ENCODE results near the gene KRTAP5-9.
A peak's percentile ranks its signal among the peaks of the same experiment; 100 is the strongest.
"Not testable (repeated sequence)": the region's sequence is repeated elsewhere in the genome, so short reads cannot be mapped to it uniquely, and the experiment has no call there.

KRTAP5-9 gene

GRCh38 chr11:71563406-71563805 lies 15.2 kb downstream of the KRTAP5-9 start:
- no peak for DNase-seq

GRCh38 chr11:71564430-71564829 lies 16.2 kb downstream of the KRTAP5-9 start:
- no peak for DNase-seq

- no peak for DNase-seq
These were observed 17.0 kb downstream of the KRTAP5-9 start, which contains the start of gene KRTAP5-10 for GRCh38 chr11:71565263-71565662. KRTAP5-10 (plus strand) TSS chr11:71565563; CDS start chr11:71565588, 25 bp downstream.

GRCh38 chr11:71566081-71566620 lies 17.9 kb downstream of the KRTAP5-9 start:
- DNase-seq: no peak

DNA sequence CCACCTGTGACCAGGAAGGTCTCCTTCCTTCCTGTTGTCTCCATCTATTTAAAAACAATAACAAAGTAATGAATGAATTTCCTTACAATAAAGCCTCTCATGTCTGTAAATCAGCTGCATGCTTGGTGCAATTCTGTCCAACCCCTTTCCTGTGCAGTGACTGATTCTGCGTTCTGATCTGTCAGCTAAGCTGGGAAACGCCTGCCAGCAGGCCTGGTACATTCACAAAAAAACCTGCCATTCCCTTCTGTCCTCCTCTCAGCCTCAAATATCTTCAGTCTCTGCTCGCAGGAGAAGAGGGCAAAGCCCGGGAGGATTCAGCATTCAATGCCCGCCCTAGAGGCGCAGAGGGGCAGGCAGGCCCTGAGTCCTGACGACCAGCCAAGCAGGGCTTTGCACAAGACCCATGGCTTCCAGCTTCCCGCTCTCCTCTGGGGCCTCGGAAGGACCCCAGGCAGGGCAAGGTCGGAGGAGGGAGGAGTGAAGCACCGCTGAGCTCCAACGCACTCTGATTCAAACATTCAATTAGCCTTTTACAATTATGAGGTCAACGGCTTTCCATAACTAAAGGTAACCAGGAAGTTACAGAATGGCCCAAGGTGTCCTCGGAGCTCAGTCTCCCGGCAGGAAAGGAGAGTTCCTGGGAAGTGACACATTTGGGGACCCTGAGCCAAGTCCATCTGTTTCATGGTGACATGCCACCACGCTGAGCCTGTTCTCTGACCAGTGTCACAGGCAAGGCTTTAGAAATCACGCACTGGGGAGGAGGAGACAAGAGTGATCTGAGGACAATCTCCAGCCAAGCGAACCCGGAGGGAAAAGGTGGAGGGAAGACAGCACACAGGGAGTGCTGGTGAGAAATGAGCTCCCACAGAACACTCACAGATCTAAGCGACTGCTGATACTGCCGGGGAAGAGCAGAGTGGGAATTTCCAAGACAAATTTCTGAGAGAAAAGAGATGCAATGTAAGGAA lies 18.7 kb downstream of the KRTAP5-9 start:
- not testable (repeated sequence) for DNase-seq

GRCh38 chr11:71567633-71568032 lies 19.4 kb downstream of the KRTAP5-9 start:
- DNase-seq: not testable (repeated sequence)

- no peak for DNase-seq
These were observed 20.6 kb downstream of the KRTAP5-9 start for GRCh38 chr11:71568704-71569349.

- DNase-seq: not testable (repeated sequence)
These were observed 23.1 kb downstream of the KRTAP5-9 start for GRCh38 chr11:71571101-71571850.

DNA sequence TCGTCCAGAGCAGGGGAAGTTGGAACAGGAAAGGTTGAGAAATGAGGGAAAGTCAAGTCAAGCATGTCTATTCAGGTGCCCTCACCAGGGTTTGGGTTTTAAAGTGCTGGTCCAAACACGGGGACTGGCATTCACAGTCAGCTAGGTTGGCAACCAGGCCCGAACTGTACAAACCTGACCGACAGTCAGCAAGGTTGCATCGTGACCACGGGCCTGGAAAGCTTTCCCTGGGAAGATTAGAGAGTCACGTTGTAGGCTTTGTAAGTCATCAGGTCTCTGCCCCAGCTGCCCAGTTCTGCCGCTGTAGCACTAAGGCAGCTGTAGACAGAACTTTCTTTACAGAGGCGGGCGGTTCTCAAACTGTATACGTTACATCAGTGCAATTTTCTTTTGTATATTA lies 24.6 kb downstream of the KRTAP5-9 start:
- DNase-seq: no peak

DNA sequence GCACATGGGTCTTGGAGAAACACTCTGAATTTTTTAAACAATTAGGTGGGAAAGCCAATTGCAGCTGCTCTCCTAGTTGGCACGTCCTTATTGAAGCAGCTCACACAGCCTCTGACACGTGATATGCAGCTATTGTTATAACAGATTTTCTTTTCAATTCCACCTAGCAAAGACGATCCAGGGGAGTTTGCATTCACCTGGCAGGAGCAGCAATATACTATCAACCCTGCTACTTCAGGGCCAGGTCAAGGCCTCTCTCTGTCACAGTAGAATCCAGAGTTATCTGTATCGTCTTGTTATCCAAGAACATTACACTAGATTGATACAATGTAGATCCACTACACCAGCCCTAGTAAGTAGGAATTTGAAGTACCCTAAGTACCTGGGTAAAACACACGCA lies 26.2 kb downstream of the KRTAP5-9 start:
- DNase-seq: no peak

GRCh38 chr11:71575723-71576424 lies 27.7 kb downstream of the KRTAP5-9 start:
- no peak for DNase-seq

GRCh38 chr11:71576688-71577465 lies 28.7 kb downstream of the KRTAP5-9 start:
- DNase-seq: not testable (repeated sequence)

DNA sequence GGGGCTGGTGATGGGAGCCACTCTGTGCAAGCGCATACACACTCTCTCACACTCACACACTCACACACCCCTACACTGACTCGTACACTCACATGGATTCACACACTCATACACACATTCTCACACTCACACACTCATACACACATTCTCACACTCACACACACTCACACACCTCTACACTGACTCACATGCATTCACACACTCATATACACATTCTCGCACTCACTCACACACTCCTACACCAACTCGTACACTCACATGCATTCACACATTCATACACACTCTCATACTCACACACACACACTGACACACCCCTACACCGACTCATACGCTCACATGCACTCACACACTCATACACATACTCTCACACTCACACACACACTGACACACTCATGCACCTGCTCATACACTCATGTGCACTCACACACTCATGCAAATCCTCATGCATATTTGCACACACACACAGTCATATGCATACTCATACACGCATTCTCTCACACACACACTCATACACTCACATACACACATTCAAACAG lies 29.3 kb downstream of the KRTAP5-9 start:
- DNase-seq: no peak

- DNase-seq: not testable (repeated sequence)
These were observed 31.3 kb downstream of the KRTAP5-9 start for GRCh38 chr11:71579513-71579912.

DNA sequence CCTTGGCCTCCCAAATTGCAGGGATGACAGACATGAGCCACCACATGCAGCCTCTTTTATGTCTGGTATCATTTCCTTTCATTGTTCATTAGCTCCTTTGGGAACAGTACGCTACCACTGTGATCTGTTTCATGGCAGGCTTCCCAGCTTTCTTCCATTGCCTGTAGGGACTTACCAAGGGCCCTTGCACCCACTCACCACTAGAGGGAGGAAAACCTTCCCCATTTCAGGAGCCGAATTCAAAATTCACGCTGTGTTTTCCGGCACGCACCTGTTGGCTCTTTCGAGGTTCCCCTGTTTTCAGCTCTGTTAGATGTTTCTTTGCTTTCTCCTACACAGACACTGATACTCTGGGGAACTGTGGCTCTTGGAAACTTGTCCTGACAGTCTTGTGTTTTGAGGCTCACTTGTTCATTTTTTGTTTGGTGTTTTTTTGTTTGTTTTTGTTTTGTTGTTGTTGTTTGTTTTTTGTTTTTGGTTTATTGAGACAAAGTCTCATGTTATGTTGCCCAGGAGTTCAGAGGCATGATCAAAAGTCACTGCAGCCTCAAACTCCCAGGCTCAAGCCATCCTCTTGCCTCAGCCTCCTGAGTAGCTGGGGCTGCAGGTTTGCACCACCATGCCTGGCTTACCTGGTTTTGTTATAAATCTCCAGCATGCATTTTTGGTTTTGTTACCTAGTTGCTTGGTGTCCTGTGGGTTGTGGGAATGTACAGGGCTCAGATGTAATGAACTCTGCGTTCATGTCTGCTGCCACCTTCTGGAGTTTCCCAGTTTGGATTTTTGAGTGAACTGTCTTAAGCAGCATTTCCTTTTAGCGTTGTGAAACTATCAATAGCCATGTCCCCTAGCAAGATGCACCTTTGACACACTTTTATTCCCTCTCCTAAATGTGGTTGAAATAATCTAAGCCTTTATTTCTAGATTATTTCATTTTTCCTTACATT lies 32.1 kb downstream of the KRTAP5-9 start:
- peak; percentile 5 for DNase-seq

DNA sequence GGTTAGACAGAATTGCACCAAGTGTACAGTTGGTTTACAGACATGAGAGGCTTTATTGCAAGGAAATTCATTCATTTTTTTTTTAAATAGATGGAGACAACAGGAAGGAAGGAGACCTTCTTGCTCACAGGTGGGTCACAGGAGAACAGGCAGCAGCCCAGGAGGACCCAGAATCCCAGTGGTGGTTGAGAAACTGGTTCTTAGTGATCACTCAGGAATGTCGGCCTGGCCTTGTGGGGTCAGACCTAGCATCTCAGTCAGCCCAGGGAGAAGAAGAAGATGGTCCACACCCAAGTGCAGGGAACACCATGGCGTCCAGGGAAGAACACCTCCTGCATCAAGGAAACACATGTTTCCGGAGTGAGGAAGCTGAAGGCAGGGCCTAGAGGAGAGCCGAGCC lies 33.6 kb downstream of the KRTAP5-9 start:
- DNase-seq: no peak

- no peak for DNase-seq
These were observed 34.2 kb downstream of the KRTAP5-9 start, which contains the start of gene KRTAP5-11 for GRCh38 chr11:71582309-71582895. KRTAP5-11 (minus strand) TSS chr11:71582875; CDS start chr11:71582837, 38 bp downstream.

DNA sequence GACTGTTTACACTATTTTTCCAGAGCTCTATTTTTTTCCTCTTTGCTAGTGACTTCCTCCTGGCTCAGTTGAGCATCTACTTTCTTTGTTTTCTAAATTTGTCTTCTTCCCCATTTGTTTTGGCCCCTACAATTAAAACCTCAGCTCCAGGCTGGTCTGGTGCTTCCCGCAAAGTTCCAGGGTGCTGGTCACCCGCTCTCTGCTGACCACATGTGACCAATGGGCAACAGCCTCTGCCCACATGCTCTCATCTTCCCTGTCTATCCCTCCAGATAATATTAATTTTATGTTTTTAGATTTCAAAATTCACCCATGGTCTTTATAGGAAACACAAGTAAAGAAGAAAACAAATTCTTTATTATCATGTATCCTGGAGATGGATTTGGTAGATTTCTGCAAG lies 34.7 kb downstream of the KRTAP5-9 start:
- DNase-seq: not testable (repeated sequence)

DNA sequence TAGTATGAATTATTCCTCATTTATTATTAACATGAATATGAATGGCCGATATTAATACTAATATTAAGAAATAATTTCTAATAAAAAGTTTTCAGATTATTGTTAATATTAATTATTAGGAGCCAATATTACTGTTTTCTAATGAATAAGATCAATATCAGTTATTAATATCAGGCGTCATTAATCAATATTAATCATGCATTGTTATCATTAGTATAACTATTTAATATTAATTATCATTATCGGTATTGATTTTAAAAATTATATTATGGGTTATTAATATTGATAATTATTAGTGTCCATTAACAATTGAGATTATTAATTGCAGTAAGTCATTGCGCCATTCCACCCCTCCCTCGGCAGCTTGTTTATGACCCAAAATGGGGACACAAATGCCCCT lies 37.5 kb downstream of the KRTAP5-9 start:
- DNase-seq: not testable (repeated sequence)
